Endothelial cell of umbilical vein (primary cell): ENCODE results near the gene LYZL4. TPM values are rescaled to one million over a fixed set of nuclear protein-coding genes. Genes with fewer than 3 reads are reported as not detected.

Experiments used
- BruUV-seq: library from RNA; stranded (reverse); fragments of 400-500 nt; replicated peaks from 2 replicates; lab custom pipeline; 2021; lab: Mats Ljungman, UMichigan
- CTCF ChIA-PET: fragments of 300-600, 350-600 bp; sonication (Branson Sonifier 250); formaldehyde crosslinking; loops from one replicate; lab custom pipeline; 2021; ENCODE audit warnings: antibody characterized with exemption, inconsistent platforms; lab: Charles Lee
- POLR2A ChIA-PET: fragments of 300-600, 350-600 bp; sonication (Branson Sonifier 250); formaldehyde crosslinking; loops from one replicate; lab custom pipeline; 2021; ENCODE audit warnings: antibody characterized with exemption, inconsistent platforms; lab: Charles Lee
- DNase-seq: peaks from one replicate; pipeline ENCODE4 v3.0.0-alpha.2; 2011; ENCODE audit warnings: low read depth, low spot score
- FAIRE-seq: peaks from 2 replicates; lab custom pipeline; 2011; peaks lifted over from hg19 to GRCh38; lab: Jason Lieb, UNC
- H2AFZ ChIP-seq: 2 replicates; pipeline ENCODE4 v1.6.0; 2012; ENCODE audit warnings: low read depth, low read length, control low read depth, inconsistent platforms
- H3K27ac ChIP-seq: 2 replicates; pipeline ENCODE4 v1.5.1; 2011; ENCODE audit warnings: low read depth, mild to moderate bottlenecking, control low read depth, low read length, moderate library complexity; ENCODE audit not compliant: insufficient read depth
- H3K27me3 ChIP-seq, 2 experiments: 2 replicates each; pipeline versions ENCODE4 v1.6.0 to v1.6.1; 2011; ENCODE audit warnings: low read length in 2 of 2, mixed read lengths in 1 of 2; ENCODE audit not compliant: control insufficient read depth in 2 of 2, insufficient read depth in 2 of 2
- H3K36me3 ChIP-seq, 2 experiments: 2 replicates in 1 of 2; 3 replicates in 1 of 2; pipeline ENCODE4 v1.5.1; 2011; ENCODE audit warnings: low read length in 2 of 2, mild to moderate bottlenecking in 1 of 2, moderate library complexity in 1 of 2; ENCODE audit not compliant: control insufficient read depth in 2 of 2, insufficient read depth in 2 of 2; ENCODE audit errors: extremely low read depth in 1 of 2
- H3K4me1 ChIP-seq: 3 replicates; pipeline ENCODE4 v1.5.1; 2011; ENCODE audit warnings: mild to moderate bottlenecking, low read length; ENCODE audit not compliant: control insufficient read depth, insufficient read depth; ENCODE audit errors: extremely low read depth
- H3K4me2 ChIP-seq: 2 replicates; pipeline ENCODE4 v1.6.1; 2011; ENCODE audit warnings: low read length, control low read depth, mixed read lengths; ENCODE audit not compliant: insufficient read depth
- H3K4me3 ChIP-seq, 3 experiments: fragments of 200-600 bp in 1 of 3; sonication (generic), shearing (Covaris generic) in 1 of 3; replicated peaks in 1 of 3; 2 replicates each; pipeline ENCODE4 v1.5.1; 2011 to 2016; ENCODE audit warnings: control low read depth in 3 of 3, low read length in 3 of 3, mild to moderate bottlenecking in 2 of 3, inconsistent platforms in 1 of 3, low read depth in 1 of 3, moderate library complexity in 1 of 3; ENCODE audit not compliant: insufficient read depth in 1 of 3
- H3K79me2 ChIP-seq: 2 replicates; pipeline ENCODE4 v1.6.0; 2012; ENCODE audit warnings: low read length, inconsistent platforms; ENCODE audit not compliant: control insufficient read depth, insufficient read depth
- H3K9ac ChIP-seq: replicated peaks from 2 replicates; pipeline ENCODE3; 2011; ENCODE audit warnings: low read length, control low read depth; ENCODE audit not compliant: insufficient read depth; ENCODE audit errors: extremely low read depth
- H3K9me1 ChIP-seq: replicated peaks from 3 replicates; pipeline ENCODE4 v1.6.0; 2011; ENCODE audit warnings: mild to moderate bottlenecking, low read length; ENCODE audit not compliant: control insufficient read depth, insufficient read depth; ENCODE audit errors: extremely low read depth
- H3K9me3 ChIP-seq: replicated peaks from 2 replicates; pipeline ENCODE4 v1.5.1; 2012; ENCODE audit warnings: low read length, inconsistent platforms; ENCODE audit not compliant: control insufficient read depth, insufficient read depth
- H4K20me1 ChIP-seq: replicated peaks from 2 replicates; pipeline ENCODE3; 2011; ENCODE audit warnings: mild to moderate bottlenecking, low read length; ENCODE audit not compliant: control insufficient read depth, insufficient read depth; ENCODE audit errors: extremely low read depth
- CTCF ChIP-seq, 2 donors: IDR thresholded peaks; 1 replicate in 1 of 2; 2 replicates in 1 of 2; pipeline ENCODE4 v1.5.1; 2011; ENCODE audit warnings: low read length in 2 of 2, mild to moderate bottlenecking in 2 of 2, moderate library complexity in 2 of 2, control low read depth in 1 of 2, inconsistent platforms in 1 of 2, low read depth in 1 of 2; ENCODE audit not compliant: insufficient read depth in 1 of 2; ENCODE audit errors: extremely low read depth in 1 of 2
- EZH2 ChIP-seq: IDR thresholded peaks from 2 replicates; pipeline ENCODE4 v1.6.1; 2012; ENCODE audit warnings: borderline replicate concordance, low read depth, mild to moderate bottlenecking, moderate library complexity, low read length, inconsistent platforms; ENCODE audit not compliant: severe bottlenecking
- FOS ChIP-seq: IDR thresholded peaks from 2 replicates; pipeline ENCODE4 v1.6.1; 2011; ENCODE audit warnings: mild to moderate bottlenecking, low read length, moderate library complexity, borderline replicate concordance; ENCODE audit not compliant: insufficient read depth
- GATA2 ChIP-seq: IDR thresholded peaks from 2 replicates; pipeline ENCODE4 v1.7.0; 2011; ENCODE audit warnings: low read depth, mild to moderate bottlenecking, moderate library complexity, mixed read lengths, low read length; ENCODE audit not compliant: insufficient read length, insufficient read depth
- JUN ChIP-seq: IDR thresholded peaks from 2 replicates; pipeline ENCODE4 v1.6.1; 2011; ENCODE audit warnings: borderline replicate concordance, low read depth; ENCODE audit not compliant: insufficient read length, insufficient read depth
- MAX ChIP-seq: IDR thresholded peaks from 2 replicates; pipeline ENCODE4 v1.6.1; 2011; ENCODE audit not compliant: insufficient read depth, insufficient read length
- MYC ChIP-seq: IDR thresholded peaks from one replicate; pipeline ENCODE4 v1.6.1; 2011; ENCODE audit warnings: mild to moderate bottlenecking, low read depth, low read length
- POLR2A ChIP-seq: IDR thresholded peaks from 2 replicates; pipeline ENCODE4 v1.6.1; 2012; ENCODE audit warnings: low read depth, mild to moderate bottlenecking, control low read depth, low read length
- POLR2AphosphoS5 ChIP-seq: IDR thresholded peaks from 2 replicates; pipeline ENCODE4 v1.6.1; 2012; ENCODE audit warnings: low read depth, mild to moderate bottlenecking, control low read depth, low read length, moderate library complexity; ENCODE audit not compliant: insufficient read depth
- dilution Hi-C: fragments of 300-500 bp; cut with MboI; formaldehyde crosslinking; loops from one replicate; pipeline ENCODE4 v1.15.0; 2019; ENCODE audit warnings: low sequenced_read_pairs; ENCODE audit not compliant: extremely low pct_ligation_motif_present
- intact Hi-C: fragments of 100-400 bp; cut with micrococcal nuclease; formaldehyde crosslinking; loops from one replicate; pipeline ENCODE4 v1.10.0; 2022
- polyA plus RNA-seq, 4 experiments: library from polyadenylated mRNA; depleted of rRNA in 3 of 4; stranded (reverse) in 3 of 4; unstranded in 1 of 4; fragments of >200 nt; gene quantifications; 2 replicates each; pipeline versions ENCODE4 v1.2.1 to v1.2.3, GENCODE V29; 2011 to 2012; ENCODE audit warnings: missing spikeins in 1 of 4
- total RNA-seq: library from RNA; stranded (reverse); gene quantifications from 2 replicates; pipeline ENCODE4 v1.2.3, GENCODE V29; 2021

The LYZL4 gene
- total and polyA plus RNA-seq, 2 donors (not counting 3 experiments of a cell fraction or from before 2014, with no cell fraction given), result 0.41 TPM; not detected in 1

- H3K9me3 ChIP-seq, result no peaks in the 10 kb centered on the region
- peaks cover 0 to 2% of the 10 kb centered on the region in 2 experiments for H3K27me3 ChIP-seq
- H3K9ac ChIP-seq, result no peak overlapping the region
- no peak overlapping the region for H3K27ac ChIP-seq
- dilution Hi-C loops (no loop called here), intact Hi-C loops (loop anchor here (5.0 kb wide), 1 partner anchor 638 kb away; no protein-coding TSS in a partner anchor)
- H3K36me3 ChIP-seq, result no peaks in the 10 kb centered on the region
- H3K79me2 ChIP-seq, result no peaks in the 10 kb centered on the region
- no TSS peak for BruUV-seq
- FAIRE-seq (no peak), DNase-seq (no peak)
- TF ChIP-seq GATA2, result no peak
- TF ChIP-seq POLR2A, result no peak
- no peak for TF ChIP-seq POLR2AphosphoS5
- no peak for TF ChIP-seq EZH2
- no peak for TF ChIP-seq MYC
- no peak for TF ChIP-seq FOS
- TF ChIP-seq MAX, result no peak
- TF ChIP-seq JUN, result no peak
- TF ChIP-seq CTCF (IDR thresholded peaks at IDR 0.05; ENCODE audit: extremely low read depth in 1 of 2, insufficient read depth in 1 of 2, low read depth in 1 of 2, low read length in 2 of 2), result no peak
- H2AFZ ChIP-seq, result no peak overlapping the region
- POLR2A ChIA-PET, result no interaction called here
- no peaks in the 10 kb centered on the region for H3K9me1 ChIP-seq
- H3K4me3 ChIP-seq, result no peak overlapping the region
- H4K20me1 ChIP-seq, result no peaks in the 10 kb centered on the region
- no peak overlapping the region for H3K4me2 ChIP-seq
- CTCF ChIA-PET, result interaction anchor here (1.0 kb wide), 1 partner anchor 19 kb away, joined by 3 read pairs; no protein-coding TSS in a partner anchor
- no peaks in the 10 kb centered on the region for H3K4me1 ChIP-seq
Measured at GRCh38 chr3:42424911-42425310, 14.5 kb upstream of the LYZL4 start.
